Lung microvascular endothelial cell (primary cell): ENCODE measurements around the gene ATP6V1F. TPM values are rescaled to one million over a fixed set of nuclear protein-coding genes. Genes with fewer than 3 reads are reported as not detected.

ENCODE experiments used
- DNase-seq, 2 donors: peaks; one replicate each; pipeline versions ENCODE4 v3.0.0 to v3.0.0-alpha.2; 2010; ENCODE audit warnings: low read depth in 2 of 2
- total RNA-seq: library from RNA; depleted of rRNA; stranded (reverse); fragments of >200 nt; gene quantifications from 2 replicates; pipeline ENCODE4 v1.2.1, GENCODE V29; 2014

ATP6V1F gene
- total RNA-seq, 1 donor from 2014 or later, result 97.6 TPM

- DNase-seq, result no peak
Measured at GRCh38 chr7:128882134-128882533, 19.5 kb downstream of the ATP6V1F start.

- DNase-seq, result peak; percentile 71 to 72
Measured at GRCh38 chr7:128883622-128884448, 21.2 kb downstream of the ATP6V1F start.

GRCh38 chr7:128884561-128885369, 22.1 kb downstream of the ATP6V1F start:
- no peak for DNase-seq

GRCh38 chr7:128885370-128886187, 22.9 kb downstream of the ATP6V1F start:
- DNase-seq, result no peak

- no peak for DNase-seq
Measured at GRCh38 chr7:128886391-128887168, 23.9 kb downstream of the ATP6V1F start.

GRCh38 chr7:128887169-128888038, 24.7 kb downstream of the ATP6V1F start:
- DNase-seq, result no peak

GRCh38 chr7:128888039-128888755, 25.5 kb downstream of the ATP6V1F start:
- DNase-seq, result no peak

GRCh38 chr7:128888756-128889095, 26.1 kb downstream of the ATP6V1F start:
- no peak for DNase-seq

GRCh38 chr7:128889121-128889520, 26.5 kb downstream of the ATP6V1F start:
- no peak for DNase-seq

- DNase-seq, result no peak
Measured at GRCh38 chr7:128890306-128891109, 27.9 kb downstream of the ATP6V1F start.

GRCh38 chr7:128891110-128891941, 28.7 kb downstream of the ATP6V1F start:
- DNase-seq, result peak in 1 of 2 donors; percentile 21

- DNase-seq, result no peak
Measured at GRCh38 chr7:128891942-128892269, 29.2 kb downstream of the ATP6V1F start.

GRCh38 chr7:128892521-128893250, 30.0 kb downstream of the ATP6V1F start:
- DNase-seq, result no peak

GRCh38 chr7:128893251-128894100, 30.8 kb downstream of the ATP6V1F start:
- no peak for DNase-seq

- DNase-seq, result no peak
Measured at GRCh38 chr7:128894101-128894440, 31.4 kb downstream of the ATP6V1F start.

GRCh38 chr7:128895320-128895719, 32.7 kb downstream of the ATP6V1F start:
- DNase-seq, result no peak
